Natural killer cell (primary cell): ENCODE data around the gene SETMAR. TPM values are rescaled to one million over a fixed set of nuclear protein-coding genes. Genes with fewer than 3 reads are reported as not detected.

Experiments used
- ATAC-seq, 3 donors: fragments of 150-1000 bp in 2 of 3; fragments of 200-7000 bp in 1 of 3; cut with Tn5 transposase; 1 replicate in 1 of 3; 2 replicates in 2 of 3; pipeline ENCODE4 v1.10.0; 2021; ENCODE audit warnings: mild to moderate bottlenecking in 2 of 3, moderate library complexity in 2 of 3
- DNase-seq, 2 donors: peaks; one replicate each; pipeline versions ENCODE4 v3.0.0 to v3.0.0-alpha.2; 2013 to 2021; ENCODE audit warnings: mixed read lengths in 1 of 2
- H3K27ac ChIP-seq: one replicate; pipeline ENCODE4 v1.5.1; 2013; ENCODE audit warnings: mild to moderate bottlenecking, low read length
- H3K27me3 ChIP-seq: one replicate; pipeline ENCODE4 v1.6.1; 2013; ENCODE audit warnings: low read length; ENCODE audit not compliant: control insufficient read depth, insufficient read depth
- H3K36me3 ChIP-seq: one replicate; pipeline ENCODE4 v1.6.1; 2013; ENCODE audit warnings: low read length; ENCODE audit not compliant: control insufficient read depth, insufficient read depth
- H3K4me1 ChIP-seq: one replicate; pipeline ENCODE4 v1.6.1; 2013; ENCODE audit warnings: low read length; ENCODE audit not compliant: control insufficient read depth, insufficient read depth
- H3K4me3 ChIP-seq: one replicate; pipeline ENCODE4 v1.5.1; 2013; ENCODE audit warnings: low read length
- H3K9me3 ChIP-seq: one replicate; pipeline ENCODE4 v1.6.1; 2013; ENCODE audit warnings: low read length; ENCODE audit not compliant: control insufficient read depth, insufficient read depth
- H3K27ac Mint-ChIP-seq, 2 donors: one replicate each; pipeline ENCODE4 v1.8.0; 2022; ENCODE audit warnings: mild to moderate bottlenecking in 2 of 2, mixed read lengths in 2 of 2, moderate library complexity in 1 of 2
- H3K27me3 Mint-ChIP-seq, 2 donors: one replicate each; pipeline ENCODE4 v1.8.0; 2022; ENCODE audit warnings: low read depth in 2 of 2, mixed read lengths in 2 of 2
- H3K36me3 Mint-ChIP-seq: one replicate; pipeline ENCODE4 v1.8.0; 2022; ENCODE audit warnings: mixed read lengths
- H3K4me1 Mint-ChIP-seq, 2 donors: one replicate each; pipeline ENCODE4 v1.8.0; 2022; ENCODE audit warnings: mixed read lengths in 2 of 2
- H3K4me3 Mint-ChIP-seq: one replicate; pipeline ENCODE4 v1.8.0; 2022; ENCODE audit warnings: mild to moderate bottlenecking, moderate library complexity, mixed read lengths
- H3K9me3 Mint-ChIP-seq, 2 donors: one replicate each; pipeline ENCODE4 v1.8.0; 2022; ENCODE audit warnings: mixed read lengths in 2 of 2
- CTCF ChIP-seq: fragments of 200-600 bp; IDR thresholded peaks from one replicate; pipeline ENCODE4 v1.8.0; 2022; ENCODE audit warnings: antibody characterized with exemption
- WGBS: methylation state at CpG from one replicate; pipeline ENCODE4 v1.1.7; 2013; ENCODE audit warnings: missing lambda C conversion rate; ENCODE audit not compliant: insufficient coverage; 5-methylcytosine and 5-hydroxymethylcytosine counted together
- intact Hi-C: fragments of 100-400 bp; cut with micrococcal nuclease; formaldehyde crosslinking; loops from one replicate; pipeline ENCODE4 v1.14.2; 2022
- total RNA-seq, 4 donors: library from RNA; stranded (reverse); fragments of 120-200 nt in 1 of 4; gene quantifications; one replicate each; pipeline versions ENCODE4 v1.2.3 to v1.2.4, GENCODE V29; 2013 to 2022

SETMAR gene
- total RNA-seq, 3 donors from 2014 or later (not counting 1 experiment from before 2014, with no cell fraction given): 4.8 to 9.3 (median 6.4) TPM

- Histone ChIP-seq H3K4me3 (no peak overlapping the region), H3K9me3 (no peaks in the 10 kb centered on the region), H3K4me1 (peaks cover 4% of the 10 kb centered on the region), H3K27me3 (no peaks in the 10 kb centered on the region), H3K36me3 (no peaks in the 10 kb centered on the region), H3K27ac (no peak overlapping the region)
- no peak for TF ChIP-seq CTCF
- peak overlapping the region; percentile 8 for H3K4me3 Mint-ChIP-seq
- peak; percentile 36 to 74 (median 50) for ATAC-seq
- no peaks in the 10 kb centered on the region for H3K27me3 Mint-ChIP-seq
- no peaks in the 10 kb centered on the region for H3K9me3 Mint-ChIP-seq
- peak in 1 of 2 donors; percentile 23 for DNase-seq
- peak overlapping the region; percentile 8 to 53 for H3K27ac Mint-ChIP-seq
- peaks cover 6 to 25% of the 10 kb centered on the region in 2 donors for H3K4me1 Mint-ChIP-seq
- intact Hi-C loops: no loop called here
- WGBS: 0% methylated on average over 1 of the region's 3 CpGs
- H3K36me3 Mint-ChIP-seq: no peaks in the 10 kb centered on the region
These were observed 32.4 kb upstream of the SETMAR start for GRCh38 chr3:4270720-4271119.

GRCh38 chr3:4271834-4272233 lies 31.3 kb upstream of the SETMAR start:
- Histone ChIP-seq H3K27me3 (no peaks in the 10 kb centered on the region), H3K36me3 (no peaks in the 10 kb centered on the region), H3K4me3 (no peak overlapping the region), H3K9me3 (no peaks in the 10 kb centered on the region), H3K27ac (no peak overlapping the region), H3K4me1 (peaks cover 4% of the 10 kb centered on the region)
- intact Hi-C loops: no loop called here
- no peaks in the 10 kb centered on the region for H3K36me3 Mint-ChIP-seq
- DNase-seq (peak in 1 of 2 donors; percentile 38), ATAC-seq (peak in 1 of 3 donors; percentile 32)
- peak; percentile 30 for TF ChIP-seq CTCF
- peak overlapping the region in 1 of 2 donors; percentile 33 for H3K27ac Mint-ChIP-seq
- H3K4me1 Mint-ChIP-seq: peaks cover 6 to 25% of the 10 kb centered on the region in 2 donors
- H3K4me3 Mint-ChIP-seq: no peak overlapping the region
- H3K9me3 Mint-ChIP-seq: no peaks in the 10 kb centered on the region
- H3K27me3 Mint-ChIP-seq: no peaks in the 10 kb centered on the region
- WGBS: 24% methylated on average over 3 of the region's 4 CpGs

GRCh38 chr3:4279516-4280105 lies 23.6 kb upstream of the SETMAR start:
- Histone ChIP-seq H3K27me3 (no peaks in the 10 kb centered on the region), H3K9me3 (no peaks in the 10 kb centered on the region), H3K4me3 (no peak overlapping the region), H3K27ac (no peak overlapping the region), H3K36me3 (no peaks in the 10 kb centered on the region), H3K4me1 (no peaks in the 10 kb centered on the region)
- DNase-seq (no peak), ATAC-seq (no peak)
- no peaks in the 10 kb centered on the region for H3K9me3 Mint-ChIP-seq
- intact Hi-C loops: no loop called here
- no peak overlapping the region for H3K4me3 Mint-ChIP-seq
- no peaks in the 10 kb centered on the region for H3K4me1 Mint-ChIP-seq
- 100% methylated on average over 2 of the region's 2 CpGs for WGBS
- H3K27ac Mint-ChIP-seq: no peak overlapping the region
- H3K27me3 Mint-ChIP-seq: peaks cover 0 to 22% of the 10 kb centered on the region in 2 donors
- no peak for TF ChIP-seq CTCF
- H3K36me3 Mint-ChIP-seq: no peaks in the 10 kb centered on the region

GRCh38 chr3:4281991-4282390 lies 21.2 kb upstream of the SETMAR start:
- Histone ChIP-seq H3K27ac (no peak overlapping the region), H3K27me3 (no peaks in the 10 kb centered on the region), H3K36me3 (no peaks in the 10 kb centered on the region), H3K4me3 (no peak overlapping the region), H3K9me3 (no peaks in the 10 kb centered on the region), H3K4me1 (no peaks in the 10 kb centered on the region)
- ATAC-seq: no peak
- no peak overlapping the region for H3K27ac Mint-ChIP-seq
- no peak for TF ChIP-seq CTCF
- no peak for DNase-seq
- H3K27me3 Mint-ChIP-seq: peaks cover 0 to 22% of the 10 kb centered on the region in 2 donors
- intact Hi-C loops: no loop called here
- no peaks in the 10 kb centered on the region for H3K9me3 Mint-ChIP-seq
- H3K4me1 Mint-ChIP-seq: no peaks in the 10 kb centered on the region
- H3K4me3 Mint-ChIP-seq: no peak overlapping the region
- no CpG with 5 or more reads among the region's 2 CpGs for whole genome bisulfite sequencing
- no peaks in the 10 kb centered on the region for H3K36me3 Mint-ChIP-seq
